K562 (cell line): ENCODE data around the gene HGS. TPM values are rescaled to one million over a fixed set of nuclear protein-coding genes. Genes with fewer than 3 reads are reported as not detected.

ENCODE experiments used
- E2F4 ChIP-seq: sonication (generic); formaldehyde crosslinking; IDR thresholded peaks from 2 replicates; pipeline ENCODE4 v1.8.0; 2022; ENCODE audit warnings: mild to moderate bottlenecking, low read depth, missing genetic modification reagents
- HLTF ChIP-seq: fragments of 450-650 bp; IDR thresholded peaks from 2 replicates; pipeline ENCODE4 v1.6.1; 2016
- MLX ChIP-seq, 2 experiments: fragments of 450-650 bp in 1 of 2; sonication (generic) in 1 of 2; formaldehyde crosslinking; conservative IDR thresholded peaks; 2 replicates each; pipeline versions ENCODE4 v1.4.0 to v1.8.1; 2020 to 2022; ENCODE audit warnings: mild to moderate bottlenecking in 1 of 2, missing genetic modification reagents in 1 of 2
- MXD1 ChIP-seq: fragments of 250-450 bp; sonication (Bioruptor Pico); IDR thresholded peaks from 2 replicates; pipeline ENCODE4 v1.8.0; 2021; ENCODE audit warnings: borderline replicate concordance, mild to moderate bottlenecking, moderate library complexity; ENCODE audit not compliant: poor library complexity, severe bottlenecking
- PKNOX1 ChIP-seq: fragments of 450-650 bp; IDR thresholded peaks from 2 replicates; pipeline ENCODE4 v1.6.1; 2016
- SAFB ChIP-seq: fragments of 200-400 bp; formaldehyde crosslinking; IDR thresholded peaks from 2 replicates; pipeline ENCODE4 v1.6.1; 2017; ENCODE audit warnings: low read depth, low read length, borderline replicate concordance
- SFPQ ChIP-seq: fragments of 200-400 bp; formaldehyde crosslinking; IDR thresholded peaks from 2 replicates; pipeline ENCODE4 v1.6.1; 2017; ENCODE audit warnings: mild to moderate bottlenecking, low read depth, low read length, moderate library complexity
- STAT5A ChIP-seq: IDR thresholded peaks from 2 replicates; pipeline ENCODE4 v1.6.1; 2012; ENCODE audit warnings: low read length, inconsistent platforms, borderline replicate concordance
- TSHZ1 ChIP-seq: fragments of 250-450 bp; sonication (Bioruptor Pico); IDR thresholded peaks from 2 replicates; pipeline ENCODE4 v1.4.0; 2020; ENCODE audit warnings: mild to moderate bottlenecking, moderate library complexity
- ZNF316 ChIP-seq: fragments of 450-650 bp; IDR thresholded peaks from 2 replicates; pipeline ENCODE4 v1.6.1; 2016
- ZNF589 ChIP-seq: fragments of 200-800 bp; sonication (Bioruptor generic); IDR thresholded peaks from 2 replicates; pipeline ENCODE4 v1.6.1; 2016; ENCODE audit warnings: low read depth, missing genetic modification characterization, missing compliant biosample characterization
- ZNF592 ChIP-seq: fragments of 450-650 bp; IDR thresholded peaks from 2 replicates; pipeline ENCODE4 v1.6.1; 2017; ENCODE audit warnings: antibody characterized with exemption, mild to moderate bottlenecking
- polyA plus RNA-seq, 8 experiments: library from polyadenylated mRNA; depleted of rRNA in 4 of 8; stranded (reverse) in 5 of 8; unstranded in 3 of 8; fragments of >200 nt; fragmentation: Nextera tagmentation in 2 of 8; fragmentation: Illumina TruSeq in 1 of 8; extraction: Ambion mirVana in 2 of 8; extraction: Trizol in 1 of 8; gene quantifications; 2 replicates each; pipeline versions ENCODE4 v1.2.1 to v1.2.3, GENCODE V29; 2011 to 2014; ENCODE audit warnings: inconsistent platforms in 1 of 8, missing spikeins in 1 of 8
- total RNA-seq, 7 experiments: library from RNA; depleted of rRNA in 6 of 7; stranded (reverse); fragments of >200 nt in 6 of 7; fragmentation: Illumina TruSeq in 2 of 7; extraction: Trizol in 2 of 7; gene quantifications; 2 replicates each; pipeline versions ENCODE4 v1.2.1 to v1.2.3, GENCODE V29; 2011 to 2021; ENCODE audit warnings: low replicate concordance in 1 of 7

Gene HGS
- total and polyA plus RNA-seq, 9 of the 15 experiments (the other 6 are each of a cell fraction or from before 2014, with no cell fraction given), result 3.9 to 176 (median 77.1) TPM

GRCh38 chr17:81735264-81736102 is 51.7 kb downstream of the HGS start (continued):
- TF ChIP-seq MLX (CRISPR knock-in tag; conservative IDR thresholded peaks at IDR 0.05) (no peak), E2F4 (CRISPR knock-in tag) (0 out of 2 replicates have a peak, but pooled peaks have one; percentile 8), MXD1 (CRISPR knock-in tag) (no peak), PKNOX1 (0 out of 2 replicates have a peak, but pooled peaks have one; percentile 7), ZNF592 (no peak), ZNF589 (CRISPR knock-in tag) (no peak), SFPQ (no peak), SAFB (no peak), ZNF316 (peak; percentile 50), TSHZ1 (no peak), STAT5A (no peak), HLTF (no peak)
